HFF-Myc (cell line): ENCODE results near the gene PPARG.

Experiments
- DNase-seq: peaks from one replicate; pipeline ENCODE4 v3.0.0-alpha.2; 2011; ENCODE audit warnings: low read depth; ENCODE audit errors: extremely low read depth
- H3K4me3 ChIP-seq: replicated peaks from 2 replicates; pipeline ENCODE4 v1.5.1; 2011; ENCODE audit warnings: low read depth, mild to moderate bottlenecking, control low read depth, low read length
- TF ChIP-seq, protein P1 (sequence below): IDR thresholded peaks from 2 replicates; pipeline ENCODE4 v1.5.1; 2012; ENCODE audit warnings: mild to moderate bottlenecking, low read depth, low read length, control low read depth; ENCODE audit errors: missing control alignments

The PPARG gene

DNA sequence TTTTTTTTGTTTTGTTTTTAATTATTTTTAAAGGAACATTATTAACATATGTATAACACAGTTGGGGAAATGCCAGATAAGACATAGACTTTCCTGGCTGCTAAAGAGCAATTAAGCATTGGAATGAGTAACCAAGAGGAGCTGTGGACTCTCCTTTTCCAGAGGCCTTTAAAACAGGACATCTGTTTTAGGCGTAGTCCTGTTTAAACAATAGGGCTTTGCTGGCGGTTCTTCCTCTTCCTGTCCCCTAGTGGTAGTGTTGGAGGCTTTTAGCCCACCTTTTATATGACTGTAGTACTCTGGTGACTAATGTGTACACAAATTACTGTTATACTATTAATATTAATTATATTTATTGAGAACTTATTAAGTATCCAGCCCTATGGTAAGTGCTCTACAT lies 81.9 kb downstream of the PPARG start:
- H3K4me3 ChIP-seq = no peak overlapping the region
- DNase-seq = peak; percentile 59
- TF ChIP-seq, protein P1, sequence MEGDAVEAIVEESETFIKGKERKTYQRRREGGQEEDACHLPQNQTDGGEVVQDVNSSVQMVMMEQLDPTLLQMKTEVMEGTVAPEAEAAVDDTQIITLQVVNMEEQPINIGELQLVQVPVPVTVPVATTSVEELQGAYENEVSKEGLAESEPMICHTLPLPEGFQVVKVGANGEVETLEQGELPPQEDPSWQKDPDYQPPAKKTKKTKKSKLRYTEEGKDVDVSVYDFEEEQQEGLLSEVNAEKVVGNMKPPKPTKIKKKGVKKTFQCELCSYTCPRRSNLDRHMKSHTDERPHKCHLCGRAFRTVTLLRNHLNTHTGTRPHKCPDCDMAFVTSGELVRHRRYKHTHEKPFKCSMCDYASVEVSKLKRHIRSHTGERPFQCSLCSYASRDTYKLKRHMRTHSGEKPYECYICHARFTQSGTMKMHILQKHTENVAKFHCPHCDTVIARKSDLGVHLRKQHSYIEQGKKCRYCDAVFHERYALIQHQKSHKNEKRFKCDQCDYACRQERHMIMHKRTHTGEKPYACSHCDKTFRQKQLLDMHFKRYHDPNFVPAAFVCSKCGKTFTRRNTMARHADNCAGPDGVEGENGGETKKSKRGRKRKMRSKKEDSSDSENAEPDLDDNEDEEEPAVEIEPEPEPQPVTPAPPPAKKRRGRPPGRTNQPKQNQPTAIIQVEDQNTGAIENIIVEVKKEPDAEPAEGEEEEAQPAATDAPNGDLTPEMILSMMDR = peak; percentile 55

DNA sequence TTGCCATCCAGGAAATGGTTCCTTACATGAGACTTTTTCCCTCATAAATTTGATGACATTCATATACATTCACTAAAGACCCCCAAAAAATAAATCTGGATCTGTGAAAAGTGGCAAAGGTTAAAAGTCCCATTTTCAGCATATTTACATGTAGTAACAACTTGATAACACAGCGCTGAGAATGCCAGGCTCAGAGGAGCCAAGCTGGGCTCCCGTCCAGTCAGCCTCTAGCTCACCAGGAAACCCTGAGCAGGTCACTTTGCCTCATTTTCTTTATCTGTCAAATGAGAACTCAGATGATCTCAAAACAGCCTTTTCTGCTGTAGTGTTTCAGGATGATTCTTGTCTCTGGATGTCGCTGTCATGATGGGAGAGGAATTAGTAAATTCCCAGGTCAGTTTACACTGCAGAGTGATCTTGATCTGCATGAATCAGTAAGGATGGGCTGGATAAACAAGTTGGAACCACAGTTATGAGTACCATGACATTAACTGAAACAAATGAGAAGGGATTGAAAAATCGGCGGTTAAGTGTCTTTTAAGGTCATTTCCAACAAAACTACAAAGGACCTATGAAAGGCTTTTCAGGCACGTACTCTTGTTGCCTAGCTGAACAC lies 82.8 kb downstream of the PPARG start:
- DNase-seq = peak; percentile 41
- TF ChIP-seq, protein P1 = no peak

DNA sequence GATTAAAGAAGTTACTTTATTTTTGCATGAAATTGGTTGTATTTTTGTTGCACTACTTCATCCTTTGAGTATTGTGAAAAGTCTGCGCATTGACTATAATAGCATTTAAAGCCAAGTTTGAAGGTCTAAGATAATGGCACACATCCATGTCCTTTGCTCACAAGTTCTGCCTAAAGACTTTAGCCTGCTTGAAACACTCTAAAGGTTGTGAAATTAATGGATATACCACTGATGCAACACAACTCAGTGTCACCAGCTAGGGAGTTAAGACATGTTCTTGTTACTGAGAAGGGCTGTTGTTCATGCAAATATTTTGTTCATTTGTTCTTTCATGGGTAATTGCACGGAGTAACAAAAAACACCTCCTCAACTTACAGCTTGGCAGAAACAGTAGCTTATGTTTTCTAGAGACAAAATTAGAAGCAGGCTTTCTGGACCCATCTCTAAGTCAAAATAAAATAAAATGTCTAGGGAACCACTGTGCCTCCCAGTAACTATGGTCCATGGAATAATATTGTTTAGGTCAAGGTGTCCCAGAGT lies 83.9 kb downstream of the PPARG start:
- DNase-seq = no peak
- H3K4me3 ChIP-seq = no peak overlapping the region
- TF ChIP-seq, protein P1 = no peak

More for the DNA sequence above, 82.8 kb downstream of the PPARG start:
- H3K4me3 ChIP-seq = no peak overlapping the region

DNA sequence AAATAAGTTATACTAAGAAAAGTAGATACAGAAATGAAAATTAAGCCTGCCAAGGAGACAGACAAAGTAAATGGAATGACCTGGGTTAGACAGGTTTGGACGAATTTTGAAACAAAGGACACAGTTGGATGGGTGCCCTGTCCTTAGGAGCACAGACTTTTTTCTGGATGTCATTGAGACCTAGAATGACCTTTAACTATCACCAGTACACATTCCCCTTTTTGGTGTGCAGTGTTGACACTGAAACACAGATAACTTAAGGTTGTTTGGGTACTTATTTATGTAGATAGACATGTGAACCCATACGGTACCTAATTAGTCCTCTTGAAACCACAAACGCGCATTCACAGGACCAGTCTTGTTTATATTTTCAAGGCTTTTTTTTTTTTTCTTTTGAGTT lies 86.7 kb downstream of the PPARG start:
- TF ChIP-seq, protein P1 = no peak
- no peak overlapping the region for H3K4me3 ChIP-seq
- DNase-seq = no peak

DNA sequence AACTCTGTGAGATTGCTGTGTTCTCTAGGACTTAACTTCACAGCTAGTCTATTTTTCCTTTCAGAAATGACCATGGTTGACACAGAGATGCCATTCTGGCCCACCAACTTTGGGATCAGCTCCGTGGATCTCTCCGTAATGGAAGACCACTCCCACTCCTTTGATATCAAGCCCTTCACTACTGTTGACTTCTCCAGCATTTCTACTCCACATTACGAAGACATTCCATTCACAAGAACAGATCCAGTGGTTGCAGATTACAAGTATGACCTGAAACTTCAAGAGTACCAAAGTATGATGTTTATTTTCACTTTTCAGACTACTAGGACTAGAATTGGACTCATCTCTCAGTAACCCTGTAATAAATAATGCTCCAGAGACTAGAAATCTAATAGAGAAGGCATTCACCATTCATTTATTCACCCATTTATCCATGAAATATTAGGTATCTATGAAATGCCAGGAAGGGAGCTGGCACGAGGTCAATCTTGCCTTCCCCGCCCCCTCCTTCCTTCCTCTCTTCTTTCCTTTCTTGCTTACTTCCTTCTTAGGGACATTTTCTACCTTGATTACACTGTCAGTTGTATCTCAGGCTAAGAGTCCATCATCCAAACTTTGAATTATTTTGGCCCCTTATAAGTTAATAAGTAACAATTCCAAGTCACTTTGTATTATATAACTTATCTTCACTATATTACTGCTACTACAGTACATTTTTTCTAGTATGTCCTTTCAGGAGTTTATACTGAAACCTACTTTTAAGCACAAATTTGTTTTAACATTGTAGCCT lies 91.0 kb downstream of the PPARG start:
- H3K4me3 ChIP-seq = no peak overlapping the region
- DNase-seq = no peak
- TF ChIP-seq, protein P1 = no peak

DNA sequence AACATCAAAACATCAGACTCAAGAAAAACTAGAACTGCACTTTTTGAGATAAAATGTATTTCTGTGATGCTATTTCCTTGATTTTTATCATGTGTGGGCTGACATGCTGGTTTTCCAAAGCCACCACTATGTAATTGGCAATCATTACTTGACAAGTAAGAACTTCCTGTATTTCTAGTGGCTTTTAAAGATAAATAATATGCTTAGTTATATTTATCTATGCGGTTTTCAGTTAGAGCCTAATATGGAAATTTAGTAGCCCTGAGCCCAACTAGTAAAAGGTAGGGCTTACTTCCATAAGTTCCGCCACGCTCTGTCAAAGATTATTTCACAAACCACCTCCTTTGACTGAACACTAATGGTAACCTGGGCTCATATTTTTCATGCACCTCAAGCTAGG lies 91.6 kb downstream of the PPARG start:
- TF ChIP-seq, protein P1 = no peak
- no peak overlapping the region for H3K4me3 ChIP-seq
- DNase-seq = no peak
